ENCODE results near the gene ABCA13. TPM values are rescaled to one million over a fixed set of nuclear protein-coding genes. Genes with fewer than 3 reads are reported as not detected.

Gene ABCA13
- total RNA-seq, 1 experiment from 2014 or later = 1.7 TPM

GRCh38 chr7:48355346-48355745, 184.1 kb downstream of the ABCA13 start:
- in situ Hi-C loops (cut with HindIII; ENCODE audit: low pct_unique_long_range_greater_than_20kb, low sequenced_read_pairs) (no loop called here), intact Hi-C loops (cut with micrococcal nuclease; ENCODE audit: unreplicated experiment) (no loop called here)
- BruUV-seq (replicated peaks) = no TSS peak
- ChIA-PET CTCF (no interaction called here), POLR2A (no interaction called here)
- H3K9me3 ChIP-seq (ENCODE audit: control insufficient read depth, insufficient read depth, low read depth, low read length) = no peaks in the 10 kb centered on the region
- no peaks in the 10 kb centered on the region for H3K27me3 ChIP-seq (ENCODE audit: control insufficient read depth, insufficient read depth, low read length)
- no peaks in the 10 kb centered on the region for H3K36me3 ChIP-seq (ENCODE audit: control insufficient read depth, insufficient read depth, low read length)
- no peak overlapping the region for H3K27ac ChIP-seq (ENCODE audit: low read length)
- TF ChIP-seq POLR2AphosphoS5 (IDR thresholded peaks at IDR 0.05; ENCODE audit: low read depth, low read length) = no peak
- no peak for ATAC-seq
- DNase-seq (ENCODE audit: low read depth, low spot score) = no peak
- no peak overlapping the region for H3K4me3 ChIP-seq (ENCODE audit: low read depth in 2 of 2, low read length in 2 of 2)
- H3K4me1 ChIP-seq (ENCODE audit: control insufficient read depth, insufficient read depth, low read length) = no peaks in the 10 kb centered on the region

GRCh38 chr7:48360574-48360973, 189.3 kb downstream of the ABCA13 start:
- intact Hi-C loops (cut with micrococcal nuclease; ENCODE audit: unreplicated experiment) = no loop called here
- TF ChIP-seq SIN3A (IDR thresholded peaks at IDR 0.05; ENCODE audit: borderline replicate concordance, insufficient read depth, low read depth, low read length) (no peak), POLR2AphosphoS5 (IDR thresholded peaks at IDR 0.05; ENCODE audit: low read depth, low read length) (no peak), TCF7L2 (IDR thresholded peaks at IDR 0.05; ENCODE audit: low read depth, low read length) (no peak), CTCF (IDR thresholded peaks at IDR 0.05) (no peak), REST (IDR thresholded peaks at IDR 0.05; ENCODE audit: insufficient read depth in 1 of 2, low read depth in 2 of 2, low read length in 1 of 2) (no peak)

GRCh38 chr7:48363174-48363573, 191.9 kb downstream of the ABCA13 start:
- ATAC-seq (no peak), DNase-seq (ENCODE audit: low read depth, low spot score) (no peak)
- ChIA-PET CTCF (interaction anchor here (0.6 kb wide), 1 partner anchor 169 kb away, joined by 3 read pairs; no protein-coding TSS in a partner anchor), POLR2A (no interaction called here)
- intact Hi-C loops (cut with micrococcal nuclease; ENCODE audit: unreplicated experiment) = no loop called here
- no TSS peak for BruUV-seq (replicated peaks)
- in situ Hi-C loops (cut with HindIII; ENCODE audit: low pct_unique_long_range_greater_than_20kb, low sequenced_read_pairs) = no loop called here
- H3K4me1 ChIP-seq (ENCODE audit: control insufficient read depth, insufficient read depth, low read length) = no peaks in the 10 kb centered on the region
- no peak for TF ChIP-seq REST (IDR thresholded peaks at IDR 0.05; ENCODE audit: insufficient read depth in 1 of 2, low read depth in 2 of 2, low read length in 1 of 2)
- TF ChIP-seq TCF7L2 (IDR thresholded peaks at IDR 0.05; ENCODE audit: low read depth, low read length) = no peak
- no peak for TF ChIP-seq CTCF (IDR thresholded peaks at IDR 0.05)
- TF ChIP-seq SIN3A (IDR thresholded peaks at IDR 0.05; ENCODE audit: borderline replicate concordance, insufficient read depth, low read depth, low read length) = no peak
- no peak for TF ChIP-seq POLR2AphosphoS5 (IDR thresholded peaks at IDR 0.05; ENCODE audit: low read depth, low read length)
- H3K4me3 ChIP-seq (ENCODE audit: low read depth in 2 of 2, low read length in 2 of 2) = no peak overlapping the region
- H3K36me3 ChIP-seq (ENCODE audit: control insufficient read depth, insufficient read depth, low read length) = no peaks in the 10 kb centered on the region
- H3K27ac ChIP-seq (ENCODE audit: low read length) = no peak overlapping the region
- H3K27me3 ChIP-seq (ENCODE audit: control insufficient read depth, insufficient read depth, low read length) = no peaks in the 10 kb centered on the region
- no peaks in the 10 kb centered on the region for H3K9me3 ChIP-seq (ENCODE audit: control insufficient read depth, insufficient read depth, low read depth, low read length)

More at GRCh38 chr7:48360574-48360973, 189.3 kb downstream of the ABCA13 start:
- no peak overlapping the region for H3K27ac ChIP-seq (ENCODE audit: low read length)
- no peaks in the 10 kb centered on the region for H3K27me3 ChIP-seq (ENCODE audit: control insufficient read depth, insufficient read depth, low read length)
- no peak for DNase-seq (ENCODE audit: low read depth, low spot score)
- H3K4me1 ChIP-seq (ENCODE audit: control insufficient read depth, insufficient read depth, low read length) = no peaks in the 10 kb centered on the region
- no peaks in the 10 kb centered on the region for H3K36me3 ChIP-seq (ENCODE audit: control insufficient read depth, insufficient read depth, low read length)
- no peaks in the 10 kb centered on the region for H3K9me3 ChIP-seq (ENCODE audit: control insufficient read depth, insufficient read depth, low read depth, low read length)
- in situ Hi-C loops (cut with HindIII; ENCODE audit: low pct_unique_long_range_greater_than_20kb, low sequenced_read_pairs) = no loop called here
- ChIA-PET CTCF (interaction anchor here (0.6 kb wide), 1 partner anchor 12 kb away, joined by 3 read pairs; no protein-coding TSS in a partner anchor), POLR2A (no interaction called here)
- BruUV-seq (replicated peaks) = no TSS peak
- H3K4me3 ChIP-seq (ENCODE audit: low read depth in 2 of 2, low read length in 2 of 2) = no peak overlapping the region
- ATAC-seq = no peak

Measured in Panc1 (cell line).